ENCODE data around the gene ASB8. TPM values are rescaled to one million over a fixed set of nuclear protein-coding genes. Genes with fewer than 3 reads are reported as not detected.

Gene ASB8
- total and polyA plus RNA-seq, 9 of the 15 experiments (the other 6 are each of a cell fraction or from before 2014, with no cell fraction given): 13.3 to 29.0 (median 19.6) TPM

DNA sequence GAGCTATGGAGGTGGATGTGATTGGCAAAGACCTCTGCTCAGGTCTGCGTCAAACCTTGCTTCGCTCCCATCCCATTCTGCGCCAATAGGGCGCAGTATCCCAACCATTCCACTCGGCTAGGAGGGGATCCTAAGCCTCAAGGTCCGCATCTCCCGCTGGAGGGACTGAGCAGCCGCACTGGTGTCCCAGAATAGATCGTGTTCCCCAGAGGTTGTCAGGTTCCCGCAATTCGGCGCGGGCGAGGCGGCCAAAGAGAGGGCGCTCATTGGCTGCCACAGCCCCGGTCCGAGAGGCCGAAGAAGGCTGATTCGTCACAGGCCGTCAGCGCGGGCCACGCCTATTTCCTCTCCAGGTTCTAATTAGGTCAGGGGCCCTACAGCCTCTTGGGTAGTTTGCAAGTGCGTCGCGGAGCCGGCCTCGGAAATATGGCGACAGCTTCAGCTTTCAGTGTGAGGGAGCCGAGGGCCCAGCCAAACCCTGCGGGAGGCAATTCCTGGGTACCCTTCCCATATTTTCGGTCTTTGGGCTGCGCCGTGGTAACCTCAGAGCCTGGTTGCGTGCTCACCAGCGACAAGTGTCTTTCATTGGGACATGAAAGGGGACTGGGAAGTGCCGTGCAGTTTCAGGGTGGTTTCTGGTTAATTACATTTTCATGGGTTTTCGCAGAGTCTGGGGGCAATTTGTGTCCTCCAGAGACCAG is 40.8 kb upstream of the ASB8 start (continued):
- TF ChIP-seq, protein P1, sequence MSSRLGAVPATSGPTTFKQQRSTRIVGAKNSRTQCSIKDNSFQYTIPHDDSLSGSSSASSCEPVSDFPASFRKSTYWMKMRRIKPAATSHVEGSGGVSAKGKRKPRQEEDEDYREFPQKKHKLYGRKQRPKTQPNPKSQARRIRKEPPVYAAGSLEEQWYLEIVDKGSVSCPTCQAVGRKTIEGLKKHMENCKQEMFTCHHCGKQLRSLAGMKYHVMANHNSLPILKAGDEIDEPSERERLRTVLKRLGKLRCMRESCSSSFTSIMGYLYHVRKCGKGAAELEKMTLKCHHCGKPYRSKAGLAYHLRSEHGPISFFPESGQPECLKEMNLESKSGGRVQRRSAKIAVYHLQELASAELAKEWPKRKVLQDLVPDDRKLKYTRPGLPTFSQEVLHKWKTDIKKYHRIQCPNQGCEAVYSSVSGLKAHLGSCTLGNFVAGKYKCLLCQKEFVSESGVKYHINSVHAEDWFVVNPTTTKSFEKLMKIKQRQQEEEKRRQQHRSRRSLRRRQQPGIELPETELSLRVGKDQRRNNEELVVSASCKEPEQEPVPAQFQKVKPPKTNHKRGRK (tag; IDR thresholded peaks at IDR 0.05): no peak
- 0 out of 2 replicates have a peak, but pooled peaks have one; percentile 64 for TF ChIP-seq ZNF589 (CRISPR knock-in tag; IDR thresholded peaks at IDR 0.05; ENCODE audit: low read depth)
- TF ChIP-seq HMG20A (CRISPR knock-in tag; conservative IDR thresholded peaks at IDR 0.05): no peak
- TF ChIP-seq, protein P2, sequence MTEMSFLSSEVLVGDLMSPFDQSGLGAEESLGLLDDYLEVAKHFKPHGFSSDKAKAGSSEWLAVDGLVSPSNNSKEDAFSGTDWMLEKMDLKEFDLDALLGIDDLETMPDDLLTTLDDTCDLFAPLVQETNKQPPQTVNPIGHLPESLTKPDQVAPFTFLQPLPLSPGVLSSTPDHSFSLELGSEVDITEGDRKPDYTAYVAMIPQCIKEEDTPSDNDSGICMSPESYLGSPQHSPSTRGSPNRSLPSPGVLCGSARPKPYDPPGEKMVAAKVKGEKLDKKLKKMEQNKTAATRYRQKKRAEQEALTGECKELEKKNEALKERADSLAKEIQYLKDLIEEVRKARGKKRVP (CRISPR knock-in tag; IDR thresholded peaks at IDR 0.05): no peak
- TF ChIP-seq ZC3H11A (IDR thresholded peaks at IDR 0.05; ENCODE audit: low read depth, low read length): no peak
- 0 out of 4 replicates have a peak, but pooled peaks of 1 of the 2 experiments have one; percentile 35 for TF ChIP-seq MAZ (CRISPR knock-in tag; conservative IDR thresholded peaks at IDR 0.05 in 1 of 2, IDR thresholded peaks at IDR 0.05 in 1 of 2)
- no peak for TF ChIP-seq SNIP1 (IDR thresholded peaks at IDR 0.05; ENCODE audit: low read depth)
- TF ChIP-seq, protein P3, sequence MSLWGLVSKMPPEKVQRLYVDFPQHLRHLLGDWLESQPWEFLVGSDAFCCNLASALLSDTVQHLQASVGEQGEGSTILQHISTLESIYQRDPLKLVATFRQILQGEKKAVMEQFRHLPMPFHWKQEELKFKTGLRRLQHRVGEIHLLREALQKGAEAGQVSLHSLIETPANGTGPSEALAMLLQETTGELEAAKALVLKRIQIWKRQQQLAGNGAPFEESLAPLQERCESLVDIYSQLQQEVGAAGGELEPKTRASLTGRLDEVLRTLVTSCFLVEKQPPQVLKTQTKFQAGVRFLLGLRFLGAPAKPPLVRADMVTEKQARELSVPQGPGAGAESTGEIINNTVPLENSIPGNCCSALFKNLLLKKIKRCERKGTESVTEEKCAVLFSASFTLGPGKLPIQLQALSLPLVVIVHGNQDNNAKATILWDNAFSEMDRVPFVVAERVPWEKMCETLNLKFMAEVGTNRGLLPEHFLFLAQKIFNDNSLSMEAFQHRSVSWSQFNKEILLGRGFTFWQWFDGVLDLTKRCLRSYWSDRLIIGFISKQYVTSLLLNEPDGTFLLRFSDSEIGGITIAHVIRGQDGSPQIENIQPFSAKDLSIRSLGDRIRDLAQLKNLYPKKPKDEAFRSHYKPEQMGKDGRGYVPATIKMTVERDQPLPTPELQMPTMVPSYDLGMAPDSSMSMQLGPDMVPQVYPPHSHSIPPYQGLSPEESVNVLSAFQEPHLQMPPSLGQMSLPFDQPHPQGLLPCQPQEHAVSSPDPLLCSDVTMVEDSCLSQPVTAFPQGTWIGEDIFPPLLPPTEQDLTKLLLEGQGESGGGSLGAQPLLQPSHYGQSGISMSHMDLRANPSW (CRISPR knock-in tag; IDR thresholded peaks at IDR 0.05): no peak
- TF ChIP-seq PHF8 (IDR thresholded peaks at IDR 0.05; ENCODE audit: borderline replicate concordance, low read length): peak; percentile 97
- TF ChIP-seq PHF21A (IDR thresholded peaks at IDR 0.05; ENCODE audit: borderline replicate concordance, low read depth): peak; percentile 75; the same call in 1 of the 2 replicates
- peak; percentile 60; the same call in 1 of the 2 replicates for TF ChIP-seq MEF2D (tag; conservative IDR thresholded peaks at IDR 0.05; ENCODE audit: low read depth)
- TF ChIP-seq, protein P4, sequence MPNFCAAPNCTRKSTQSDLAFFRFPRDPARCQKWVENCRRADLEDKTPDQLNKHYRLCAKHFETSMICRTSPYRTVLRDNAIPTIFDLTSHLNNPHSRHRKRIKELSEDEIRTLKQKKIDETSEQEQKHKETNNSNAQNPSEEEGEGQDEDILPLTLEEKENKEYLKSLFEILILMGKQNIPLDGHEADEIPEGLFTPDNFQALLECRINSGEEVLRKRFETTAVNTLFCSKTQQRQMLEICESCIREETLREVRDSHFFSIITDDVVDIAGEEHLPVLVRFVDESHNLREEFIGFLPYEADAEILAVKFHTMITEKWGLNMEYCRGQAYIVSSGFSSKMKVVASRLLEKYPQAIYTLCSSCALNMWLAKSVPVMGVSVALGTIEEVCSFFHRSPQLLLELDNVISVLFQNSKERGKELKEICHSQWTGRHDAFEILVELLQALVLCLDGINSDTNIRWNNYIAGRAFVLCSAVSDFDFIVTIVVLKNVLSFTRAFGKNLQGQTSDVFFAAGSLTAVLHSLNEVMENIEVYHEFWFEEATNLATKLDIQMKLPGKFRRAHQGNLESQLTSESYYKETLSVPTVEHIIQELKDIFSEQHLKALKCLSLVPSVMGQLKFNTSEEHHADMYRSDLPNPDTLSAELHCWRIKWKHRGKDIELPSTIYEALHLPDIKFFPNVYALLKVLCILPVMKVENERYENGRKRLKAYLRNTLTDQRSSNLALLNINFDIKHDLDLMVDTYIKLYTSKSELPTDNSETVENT (CRISPR knock-in tag; IDR thresholded peaks at IDR 0.05): 0 out of 2 replicates have a peak, but pooled peaks have one; percentile 25
- no peak for TF ChIP-seq PHB2 (IDR thresholded peaks at IDR 0.05; ENCODE audit: low read depth)
- peak; percentile 26; the same call in 1 of the 2 replicates for TF ChIP-seq CBFB (CRISPR knock-in tag; IDR thresholded peaks at IDR 0.05)
- no peak for TF ChIP-seq ZSCAN32 (CRISPR knock-in tag; IDR thresholded peaks at IDR 0.05)
- TF ChIP-seq FOXJ3 (CRISPR knock-in tag; IDR thresholded peaks at IDR 0.05): no peak
- TF ChIP-seq ZC3H4 (CRISPR knock-in tag; IDR thresholded peaks at IDR 0.05; ENCODE audit: borderline replicate concordance): 0 out of 2 replicates have a peak, but pooled peaks have one; percentile 86
- TF ChIP-seq, protein P5, sequence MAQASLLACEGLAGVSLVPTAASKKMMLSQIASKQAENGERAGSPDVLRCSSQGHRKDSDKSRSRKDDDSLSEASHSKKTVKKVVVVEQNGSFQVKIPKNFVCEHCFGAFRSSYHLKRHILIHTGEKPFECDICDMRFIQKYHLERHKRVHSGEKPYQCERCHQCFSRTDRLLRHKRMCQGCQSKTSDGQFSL (CRISPR knock-in tag; IDR thresholded peaks at IDR 0.05): no peak
- TF ChIP-seq, protein P5 (tag; IDR thresholded peaks at IDR 0.05): no peak
